ENCODE data around the gene SLC24A3.

Gene SLC24A3

DNA sequence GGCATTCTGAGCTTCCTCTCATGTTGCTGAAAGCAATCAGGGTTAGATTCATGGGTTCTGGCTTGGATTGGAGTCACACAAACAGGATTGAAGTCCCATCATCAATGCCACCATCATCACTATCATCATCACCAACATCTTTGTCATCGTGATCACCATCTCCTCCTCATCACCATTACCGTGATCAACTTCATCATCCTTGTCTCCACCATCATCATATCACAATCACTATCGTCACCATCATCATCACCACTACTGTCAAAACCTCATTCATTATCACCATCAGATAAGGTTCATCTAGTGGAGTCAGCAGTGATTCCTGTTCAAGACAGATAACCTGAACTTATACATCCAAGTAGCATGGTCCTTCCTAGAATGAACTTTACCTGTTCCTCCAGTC is 351.8 kb downstream of the SLC24A3 start:
- DNase-seq = no peak

GRCh38 chr20:19565736-19566135 is 353.3 kb downstream of the SLC24A3 start:
- DNase-seq = no peak

GRCh38 chr20:19566226-19566945 is 353.9 kb downstream of the SLC24A3 start:
- DNase-seq = no peak

DNA sequence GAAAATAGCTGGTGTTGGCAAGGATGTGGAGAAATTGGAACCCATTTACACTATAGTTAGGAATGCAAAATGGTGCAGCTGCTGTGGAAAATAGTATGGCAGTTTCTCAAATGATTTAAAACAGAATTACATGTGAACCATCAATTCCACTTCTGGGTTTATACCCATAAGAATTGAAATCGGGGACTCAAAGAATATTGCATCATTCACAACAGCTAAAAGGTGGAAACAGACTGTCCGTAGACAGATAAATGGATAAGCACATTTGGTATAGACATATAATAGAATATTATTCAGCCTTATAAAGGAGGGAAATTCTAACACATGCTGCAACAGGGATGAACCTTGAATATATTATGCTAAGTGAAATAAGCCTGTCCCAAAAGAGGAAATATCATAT is 355.7 kb downstream of the SLC24A3 start:
- no peak for DNase-seq

- DNase-seq = no peak
These were observed 359.6 kb downstream of the SLC24A3 start for GRCh38 chr20:19571996-19572395.

GRCh38 chr20:19577692-19578091 is 365.2 kb downstream of the SLC24A3 start:
- no peak for DNase-seq

DNA sequence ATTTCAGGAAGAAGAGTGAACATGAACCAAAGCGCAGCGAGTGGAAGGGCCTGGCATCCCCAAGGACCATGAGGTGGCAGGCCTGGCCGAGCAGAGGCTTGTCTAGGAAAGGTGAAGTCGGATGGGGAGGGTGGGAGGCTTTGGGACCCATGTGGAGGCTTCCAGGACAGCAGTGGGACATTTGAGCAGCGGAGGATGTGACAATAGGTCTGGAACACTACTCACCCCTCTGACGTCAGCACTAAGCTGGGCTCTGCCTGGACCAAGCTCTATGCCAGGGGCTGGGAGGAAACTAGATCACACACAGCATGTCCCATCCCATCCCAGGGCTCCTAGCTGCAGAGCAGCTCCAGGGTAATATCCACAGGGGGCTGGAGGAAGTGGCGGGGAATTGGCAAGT is 370.3 kb downstream of the SLC24A3 start:
- no peak for DNase-seq

DNA sequence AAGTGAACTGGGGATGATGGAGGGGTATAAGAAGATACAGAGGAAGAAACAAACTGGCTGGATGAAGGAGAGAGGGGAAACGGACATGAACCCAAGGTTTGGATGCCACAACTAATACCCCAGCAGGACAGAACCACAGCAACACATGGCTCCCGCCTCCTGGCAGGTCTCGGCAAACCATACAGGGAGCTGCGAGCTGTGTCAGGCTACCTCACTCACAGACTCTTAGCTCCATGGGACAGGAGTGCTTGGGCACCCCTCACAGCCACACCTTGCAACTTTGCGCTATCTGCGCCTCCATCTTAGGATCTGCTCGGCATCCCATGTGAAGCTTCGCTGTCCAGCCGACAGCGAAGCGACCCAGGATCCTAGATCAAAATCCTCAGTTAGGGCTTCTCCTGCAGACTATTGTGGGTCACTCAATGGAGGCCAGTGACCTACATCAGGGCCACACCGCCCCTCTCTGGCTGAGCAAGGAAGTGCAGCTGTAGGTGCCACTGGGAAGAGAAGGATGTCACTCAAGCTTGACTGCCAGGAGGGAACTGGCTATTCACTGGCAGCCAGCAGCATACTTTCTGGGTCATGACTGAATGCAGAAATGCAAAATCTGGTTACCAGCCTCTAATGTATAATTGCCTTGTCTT is 371.2 kb downstream of the SLC24A3 start:
- peak; percentile 57 for DNase-seq

DNA sequence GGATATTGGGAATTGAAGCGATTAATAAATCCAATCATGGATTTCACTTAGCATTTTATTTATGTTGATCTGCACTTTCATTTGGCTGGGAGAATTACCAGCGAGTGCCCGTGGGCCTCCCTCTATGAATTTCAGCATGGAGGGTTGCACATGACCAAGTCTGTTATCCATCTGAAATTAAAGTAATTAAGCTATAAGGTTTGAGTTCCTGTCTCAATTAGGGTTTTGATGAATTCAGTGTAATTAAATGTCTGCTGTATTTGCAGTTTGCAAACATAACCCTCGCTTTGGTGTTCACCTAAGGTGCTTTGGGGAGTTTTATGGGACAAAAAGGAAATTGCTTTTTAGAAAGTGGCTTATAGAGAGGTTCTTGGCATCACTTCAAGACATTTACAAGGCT is 375.8 kb downstream of the SLC24A3 start:
- no peak for DNase-seq

GRCh38 chr20:19588732-19589131 is 376.3 kb downstream of the SLC24A3 start:
- no peak for DNase-seq

DNA sequence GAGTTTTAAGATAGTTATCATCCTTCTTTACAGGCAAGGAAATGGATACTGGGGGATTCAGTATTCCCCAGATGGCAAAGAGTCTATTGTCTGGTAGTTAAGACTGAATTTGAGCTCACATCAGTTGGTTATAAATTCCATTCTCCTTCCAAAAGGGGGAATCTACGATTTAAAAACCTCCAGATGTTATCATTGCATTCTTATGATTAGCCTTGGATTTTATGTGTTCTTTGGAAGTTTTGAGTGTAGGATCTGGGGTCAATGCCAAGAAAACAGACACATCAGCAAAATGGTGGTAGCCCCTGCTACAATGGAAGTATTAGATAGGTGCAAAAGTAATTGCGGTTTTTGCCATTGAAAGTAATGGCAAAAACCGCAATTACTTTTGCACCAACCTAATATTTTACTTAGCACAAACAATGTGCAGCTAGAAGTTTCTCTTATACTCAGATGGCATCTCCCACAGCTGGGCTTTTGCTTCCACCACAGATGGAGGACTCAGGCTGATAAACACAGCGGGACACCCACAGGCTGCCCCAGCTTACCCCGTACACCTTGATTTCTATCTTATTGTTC is 377.4 kb downstream of the SLC24A3 start:
- no peak for DNase-seq

GRCh38 chr20:19590382-19590781 is 377.9 kb downstream of the SLC24A3 start:
- no peak for DNase-seq

DNA sequence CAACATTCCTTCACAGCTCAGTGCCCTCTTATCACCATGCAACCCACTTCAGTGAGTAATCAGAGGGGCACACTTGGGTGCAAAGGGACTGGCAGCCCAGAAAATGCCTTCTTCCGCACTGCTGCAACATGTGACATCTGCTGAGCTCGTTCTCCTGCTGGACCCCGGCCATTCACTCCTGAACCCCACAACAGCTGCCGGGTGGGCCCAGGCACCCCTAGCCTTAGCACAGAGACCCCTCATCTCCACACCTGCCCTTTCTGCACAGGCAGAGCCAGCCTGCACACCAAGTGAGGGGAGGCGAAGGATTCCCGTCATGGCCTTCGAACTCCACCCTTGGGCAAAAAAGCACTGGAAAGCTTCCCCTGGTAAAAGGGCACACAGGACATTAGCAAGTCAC is 381.3 kb downstream of the SLC24A3 start:
- DNase-seq = no peak

GRCh38 chr20:19594896-19595295 is 382.5 kb downstream of the SLC24A3 start:
- no peak for DNase-seq

DNA sequence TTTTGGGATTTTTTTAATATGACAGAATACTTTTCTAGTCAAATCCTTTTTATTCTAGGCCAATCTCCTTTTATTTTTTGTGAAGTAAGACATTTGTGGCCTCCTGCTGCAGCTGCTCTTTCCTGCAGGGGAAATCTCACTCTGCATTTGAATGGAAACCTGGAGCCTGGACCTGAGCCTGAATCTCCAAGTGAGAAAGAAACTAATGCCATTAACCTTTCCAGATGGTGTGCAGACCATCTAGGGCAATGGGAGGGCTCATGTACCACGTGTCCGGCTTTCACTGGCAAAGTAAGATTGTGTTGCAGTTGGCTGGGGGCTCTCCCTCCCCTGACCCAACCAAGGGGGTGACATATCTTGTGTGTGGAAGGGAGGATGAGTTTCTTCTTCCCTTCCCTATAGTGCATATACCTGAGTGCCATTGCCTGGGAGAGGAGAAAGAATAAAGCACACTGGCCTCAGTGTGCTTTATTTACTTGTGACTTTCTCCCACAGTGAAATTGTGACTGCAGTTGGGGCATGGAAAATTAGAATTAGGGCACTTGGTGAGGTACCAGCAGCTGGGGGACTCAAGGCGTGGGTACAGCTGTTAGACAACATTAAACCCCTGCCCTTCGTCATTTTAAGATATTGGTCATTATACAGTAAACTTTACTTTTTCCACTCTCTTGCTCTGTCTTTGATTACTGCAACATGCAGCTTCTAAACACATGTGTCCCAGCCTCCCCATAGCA is 385.8 kb downstream of the SLC24A3 start:
- no peak for DNase-seq

- no peak for DNase-seq
These were observed 386.8 kb downstream of the SLC24A3 start for GRCh38 chr20:19599200-19599599.

DNA sequence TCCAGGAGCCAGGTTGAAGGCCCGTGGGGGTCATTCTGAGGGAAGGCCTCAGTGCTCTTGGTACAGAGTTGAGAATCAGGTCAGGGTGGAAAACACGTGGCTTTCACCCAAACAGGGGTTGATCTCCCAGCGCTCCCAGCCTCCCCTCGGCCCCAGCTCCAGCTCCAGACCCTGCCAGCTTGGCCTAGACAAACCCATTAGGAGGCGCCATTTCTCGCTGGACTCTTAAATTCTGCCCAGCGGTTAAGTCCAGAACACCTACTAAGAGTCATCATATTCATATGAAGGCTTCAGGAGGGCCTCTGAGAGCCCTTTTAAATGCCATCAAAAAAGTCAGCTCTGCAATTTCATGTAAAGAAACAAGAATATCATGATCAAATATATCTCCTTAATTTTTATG is 387.6 kb downstream of the SLC24A3 start:
- no peak for DNase-seq

DNA sequence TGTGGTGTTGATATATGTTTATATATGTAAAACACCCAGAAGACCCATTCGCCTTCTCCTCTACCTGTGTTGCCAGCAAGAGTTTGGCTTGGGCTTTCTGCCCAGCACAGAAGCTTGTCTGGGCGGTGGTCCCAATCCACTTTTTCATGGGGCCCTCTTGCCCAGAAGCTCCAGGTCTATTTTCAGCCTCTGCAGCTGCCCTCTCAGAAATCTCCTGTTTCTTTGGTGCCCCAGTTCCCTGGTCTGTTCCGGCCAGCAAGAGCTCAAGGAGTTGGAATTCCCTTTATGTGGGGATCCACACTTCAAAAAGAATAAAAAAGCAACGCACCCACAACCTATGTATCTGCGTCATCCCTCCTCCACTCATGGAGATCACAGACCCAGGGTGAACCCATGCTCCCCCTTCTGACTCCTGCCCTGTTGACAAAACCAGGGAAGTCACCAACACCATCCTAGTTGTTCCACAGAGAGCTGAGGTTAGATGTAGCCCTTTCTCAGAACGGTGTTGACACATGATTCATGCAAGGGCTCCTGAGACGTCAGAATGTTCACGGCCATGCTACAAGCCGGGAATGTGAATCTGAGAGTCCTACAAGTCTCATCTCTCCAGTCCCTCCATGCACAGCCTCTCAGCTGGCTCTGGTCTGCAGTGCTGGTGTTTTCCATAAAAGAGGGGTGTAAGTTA is 388.8 kb downstream of the SLC24A3 start:
- no peak for DNase-seq

DNA sequence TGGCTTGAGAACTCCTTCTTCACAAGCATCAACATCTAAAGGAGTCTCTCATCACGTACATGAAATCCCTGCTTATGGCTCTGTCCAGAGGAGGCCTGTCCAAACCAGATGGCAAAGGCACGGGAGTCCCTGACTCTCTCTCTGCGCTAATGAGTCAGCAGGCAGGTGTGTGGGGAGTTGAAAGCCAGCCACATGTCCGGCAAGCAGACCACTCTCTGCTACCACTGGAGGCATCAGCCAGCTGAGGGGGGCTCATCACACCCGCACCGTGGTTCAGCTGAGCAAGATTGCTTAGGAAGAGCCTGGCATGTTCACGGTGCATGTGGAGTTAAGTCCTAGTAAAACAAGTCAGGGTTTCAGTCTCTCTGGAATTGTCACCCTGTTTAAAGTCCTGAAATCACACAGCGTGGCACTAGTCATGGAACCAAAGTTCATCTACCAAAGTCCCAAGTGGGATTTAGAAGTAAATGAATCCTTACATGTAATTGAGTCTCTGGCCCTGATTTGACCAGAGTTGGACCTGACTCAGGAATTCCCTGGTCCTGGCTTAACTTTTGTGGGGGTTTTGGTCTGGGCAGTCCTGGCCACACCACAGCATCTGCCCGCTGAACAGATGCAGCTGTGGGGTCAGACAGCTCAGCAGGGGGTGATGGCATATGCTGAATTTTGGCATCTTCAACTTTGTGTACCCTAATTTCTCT is 390.4 kb downstream of the SLC24A3 start:
- no peak for DNase-seq

GRCh38 chr20:19603376-19603750 is 390.9 kb downstream of the SLC24A3 start:
- DNase-seq = no peak

DNA sequence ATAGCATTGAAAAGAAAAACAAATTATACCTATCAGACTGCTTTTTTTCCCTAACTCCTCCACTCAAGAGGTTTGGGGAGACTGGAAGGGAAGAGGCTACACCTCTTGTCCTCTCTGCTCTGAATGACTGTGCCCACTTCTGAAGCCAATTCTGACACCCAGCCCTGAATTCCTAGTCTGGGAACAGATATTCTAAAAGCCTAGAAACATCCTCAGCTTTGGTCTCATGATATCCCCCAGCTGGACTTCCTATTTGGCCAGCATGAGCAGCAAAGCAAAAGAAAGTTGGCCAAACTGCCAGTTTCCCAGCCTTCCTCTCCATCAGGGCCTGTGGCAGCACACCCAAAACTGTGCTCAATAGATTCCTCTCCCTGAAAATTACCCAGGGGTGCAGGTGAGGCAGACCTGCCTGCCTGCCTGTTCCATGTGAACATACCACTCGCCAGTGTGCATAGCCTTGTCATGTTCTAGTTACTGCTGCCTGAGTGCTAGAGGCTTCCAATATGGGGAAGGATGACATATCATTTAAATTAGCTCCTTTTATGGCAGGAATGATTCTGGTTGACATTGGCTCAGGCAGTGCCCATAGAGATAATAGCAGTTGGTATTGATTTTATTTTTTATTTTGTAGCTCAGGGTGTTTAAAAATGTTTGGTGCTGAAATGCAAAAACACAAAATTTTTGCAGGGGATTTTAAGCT is 393.5 kb downstream of the SLC24A3 start:
- DNase-seq = no peak

GRCh38 chr20:19609642-19610223 is 397.3 kb downstream of the SLC24A3 start:
- no peak for DNase-seq
